ENCODE measurements around the gene SKP2.
"Not testable (repeated sequence)": the region's sequence is repeated elsewhere in the genome, so short reads cannot be mapped to it uniquely, and the experiment has no call there.

Gene SKP2

GRCh38 chr5:36158144-36158543 lies 6.2 kb downstream of the SKP2 start:
- DNase-seq: no peak

- no peak for DNase-seq
These were observed 8.7 kb downstream of the SKP2 start for GRCh38 chr5:36160617-36161016.

GRCh38 chr5:36161361-36161760 lies 9.4 kb downstream of the SKP2 start:
- no peak for DNase-seq

- no peak for DNase-seq
These were observed 11.0 kb downstream of the SKP2 start for GRCh38 chr5:36162810-36163486.

GRCh38 chr5:36164461-36164860 lies 12.6 kb downstream of the SKP2 start:
- DNase-seq: no peak

GRCh38 chr5:36168737-36169136 lies 16.8 kb downstream of the SKP2 start:
- DNase-seq: no peak

GRCh38 chr5:36170832-36171424 lies 19.0 kb downstream of the SKP2 start:
- DNase-seq: no peak

GRCh38 chr5:36172599-36172998 lies 20.7 kb downstream of the SKP2 start:
- DNase-seq: no peak

GRCh38 chr5:36173426-36173825 lies 21.5 kb downstream of the SKP2 start:
- DNase-seq: no peak

- DNase-seq: no peak
These were observed 22.2 kb downstream of the SKP2 start for GRCh38 chr5:36174119-36174518.

- DNase-seq: no peak
These were observed 23.1 kb downstream of the SKP2 start for GRCh38 chr5:36175043-36175442.

- no peak for DNase-seq
These were observed 25.2 kb downstream of the SKP2 start for GRCh38 chr5:36177154-36177553.

- DNase-seq: no peak
These were observed 26.0 kb downstream of the SKP2 start for GRCh38 chr5:36177715-36178523.

- no peak for DNase-seq
These were observed 26.6 kb downstream of the SKP2 start for GRCh38 chr5:36178524-36178890.

- no peak for DNase-seq
These were observed 28.0 kb downstream of the SKP2 start for GRCh38 chr5:36179950-36180349.

- DNase-seq: no peak
These were observed 28.8 kb downstream of the SKP2 start for GRCh38 chr5:36180556-36181350.

GRCh38 chr5:36181774-36182173 lies 29.9 kb downstream of the SKP2 start:
- DNase-seq: no peak

GRCh38 chr5:36184408-36184807 lies 32.5 kb downstream of the SKP2 start:
- DNase-seq: not testable (repeated sequence)

GRCh38 chr5:36193746-36194145 lies 41.8 kb downstream of the SKP2 start:
- DNase-seq: no peak

GRCh38 chr5:36198281-36198680 lies 46.4 kb downstream of the SKP2 start:
- DNase-seq: no peak

- not testable (repeated sequence) for DNase-seq
These were observed 46.9 kb downstream of the SKP2 start for GRCh38 chr5:36198783-36199182.

- no peak for DNase-seq
These were observed 47.7 kb downstream of the SKP2 start for GRCh38 chr5:36199620-36200019.

- no peak for DNase-seq
These were observed 48.6 kb downstream of the SKP2 start for GRCh38 chr5:36200513-36200912.

Data from 8988T (cell line).